ENCODE data around the gene ETV5. TPM values are rescaled to one million over a fixed set of nuclear protein-coding genes. Genes with fewer than 3 reads are reported as not detected.

The ETV5 gene
- polyA plus RNA-seq, 3 donors = 0.07 to 1.2 (median 0.88) TPM

DNA sequence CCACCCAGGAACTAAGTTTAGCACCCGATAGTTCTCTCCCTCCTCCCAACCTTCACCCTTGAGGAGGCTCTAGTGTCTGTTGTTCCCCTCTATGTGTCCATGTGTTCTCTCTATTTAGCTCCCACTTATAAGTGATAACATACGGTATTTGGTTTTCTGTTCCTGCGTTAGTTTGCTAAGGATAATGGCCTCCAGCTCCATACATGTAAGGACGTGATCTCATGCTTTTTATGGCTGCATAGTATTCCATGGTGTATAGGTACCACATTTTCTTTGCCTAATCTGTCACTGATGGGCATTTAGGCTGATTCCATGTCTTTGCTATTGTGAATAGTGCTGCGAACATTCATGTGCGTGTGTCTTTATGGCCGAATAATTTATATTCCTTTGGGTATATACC, 104.2 kb downstream of the ETV5 start:
- peaks cover 0 to 4% (median 0%) of the 10 kb centered on the region in 7 donors for H3K9me3 Mint-ChIP-seq
- no peak overlapping the region for H3K27ac Mint-ChIP-seq
- Histone ChIP-seq H3K9ac (ENCODE audit: insufficient read depth, low read length, poor library complexity, severe bottlenecking) (no peak overlapping the region), H3K4me3 (replicated peaks in 1 of 3; ENCODE audit: low read depth in 2 of 3, low read length in 3 of 3) (no peak overlapping the region), H3K36me3 (replicated peaks in 1 of 2; ENCODE audit: control insufficient read depth in 1 of 2, insufficient read depth in 2 of 2, low read length in 2 of 2) (no peaks in the 10 kb centered on the region), H3K4me2 (replicated peaks; ENCODE audit: extremely low read depth, low read length, poor library complexity, severe bottlenecking) (no peak overlapping the region), H3K9me3 (replicated peaks in 1 of 2; ENCODE audit: control insufficient read depth in 1 of 2, insufficient read depth in 1 of 2, low read length in 2 of 2) (no peaks in the 10 kb centered on the region), H3K4me1 (ENCODE audit: control insufficient read depth in 1 of 2, insufficient read depth in 2 of 2, low read length in 2 of 2) (no peaks in the 10 kb centered on the region), H3K27ac (ENCODE audit: low read depth in 1 of 2, low read length in 2 of 2) (no peak overlapping the region), H2AFZ (ENCODE audit: insufficient read depth, low read depth, low read length, poor library complexity, severe bottlenecking) (no peak overlapping the region), H4K20me1 (ENCODE audit: insufficient read depth, low read length) (no peaks in the 10 kb centered on the region), H3K79me2 (ENCODE audit: insufficient read depth, low read length) (no peaks in the 10 kb centered on the region), H3K27me3 (ENCODE audit: control insufficient read depth in 2 of 2, insufficient read depth in 2 of 2, low read length in 2 of 2) (peaks cover 0 to 9% of the 10 kb centered on the region in 2 donors)
- no peaks in the 10 kb centered on the region for H3K36me3 Mint-ChIP-seq
- peaks cover 1% of the 10 kb centered on the region for H3K4me1 Mint-ChIP-seq
- no peak for DNase-seq
- intact Hi-C loops (cut with micrococcal nuclease) = no loop called here
- H3K27me3 Mint-ChIP-seq (ENCODE audit: low read depth in 3 of 3) = peaks cover 8 to 20% (median 12%) of the 10 kb centered on the region in 3 donors
- TF ChIP-seq, protein P1, sequence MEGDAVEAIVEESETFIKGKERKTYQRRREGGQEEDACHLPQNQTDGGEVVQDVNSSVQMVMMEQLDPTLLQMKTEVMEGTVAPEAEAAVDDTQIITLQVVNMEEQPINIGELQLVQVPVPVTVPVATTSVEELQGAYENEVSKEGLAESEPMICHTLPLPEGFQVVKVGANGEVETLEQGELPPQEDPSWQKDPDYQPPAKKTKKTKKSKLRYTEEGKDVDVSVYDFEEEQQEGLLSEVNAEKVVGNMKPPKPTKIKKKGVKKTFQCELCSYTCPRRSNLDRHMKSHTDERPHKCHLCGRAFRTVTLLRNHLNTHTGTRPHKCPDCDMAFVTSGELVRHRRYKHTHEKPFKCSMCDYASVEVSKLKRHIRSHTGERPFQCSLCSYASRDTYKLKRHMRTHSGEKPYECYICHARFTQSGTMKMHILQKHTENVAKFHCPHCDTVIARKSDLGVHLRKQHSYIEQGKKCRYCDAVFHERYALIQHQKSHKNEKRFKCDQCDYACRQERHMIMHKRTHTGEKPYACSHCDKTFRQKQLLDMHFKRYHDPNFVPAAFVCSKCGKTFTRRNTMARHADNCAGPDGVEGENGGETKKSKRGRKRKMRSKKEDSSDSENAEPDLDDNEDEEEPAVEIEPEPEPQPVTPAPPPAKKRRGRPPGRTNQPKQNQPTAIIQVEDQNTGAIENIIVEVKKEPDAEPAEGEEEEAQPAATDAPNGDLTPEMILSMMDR (IDR thresholded peaks at IDR 0.05) = no peak
- 100% methylated on average over 2 of the region's 7 CpGs for WGBS (ENCODE audit: insufficient coverage)
- no peak overlapping the region for H3K4me3 Mint-ChIP-seq

DNA sequence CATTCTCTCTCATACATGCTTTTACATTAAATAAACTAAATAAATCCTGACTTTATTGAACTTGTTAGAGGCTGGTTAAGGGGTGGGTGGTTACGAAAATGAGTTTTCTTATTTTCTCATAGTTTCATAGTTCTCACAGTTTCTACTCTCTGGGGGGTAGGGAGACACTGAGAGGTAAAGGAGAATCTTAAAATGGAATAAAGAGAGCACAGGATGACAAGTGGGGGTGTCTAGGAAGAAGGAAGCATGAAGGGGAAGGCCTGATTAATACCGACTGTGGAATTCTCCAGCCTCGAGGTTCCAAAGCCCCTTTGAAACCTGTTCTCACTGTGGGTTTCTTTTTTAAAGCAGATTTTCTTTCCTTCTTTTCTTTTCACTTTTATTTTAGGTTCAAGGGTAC, 104.7 kb downstream of the ETV5 start:
- intact Hi-C loops (cut with micrococcal nuclease) = no loop called here
- peaks cover 1% of the 10 kb centered on the region for H3K4me1 Mint-ChIP-seq

More for the DNA sequence above, 104.7 kb downstream of the ETV5 start:
- H3K27me3 ChIP-seq (ENCODE audit: control insufficient read depth in 2 of 2, insufficient read depth in 2 of 2, low read length in 2 of 2) = peaks cover 0 to 9% of the 10 kb centered on the region in 2 donors
- H3K4me3 ChIP-seq (replicated peaks in 1 of 3; ENCODE audit: low read depth in 2 of 3, low read length in 3 of 3) = no peak overlapping the region
- Mint-ChIP-seq H3K36me3 (no peaks in the 10 kb centered on the region), H3K4me3 (no peak overlapping the region), H3K9me3 (peaks cover 0 to 4% (median 0%) of the 10 kb centered on the region in 7 donors), H3K27ac (no peak overlapping the region), H3K27me3 (ENCODE audit: low read depth in 3 of 3) (peaks cover 9 to 22% (median 15%) of the 10 kb centered on the region in 3 donors)
- H3K9me3 ChIP-seq (replicated peaks in 1 of 2; ENCODE audit: control insufficient read depth in 1 of 2, insufficient read depth in 1 of 2, low read length in 2 of 2) = no peaks in the 10 kb centered on the region
- no peaks in the 10 kb centered on the region for H3K36me3 ChIP-seq (replicated peaks in 1 of 2; ENCODE audit: control insufficient read depth in 1 of 2, insufficient read depth in 2 of 2, low read length in 2 of 2)
- TF ChIP-seq, protein P1 (IDR thresholded peaks at IDR 0.05) = no peak
- DNase-seq = no peak
- no peaks in the 10 kb centered on the region for H3K79me2 ChIP-seq (ENCODE audit: insufficient read depth, low read length)
- no peak overlapping the region for H3K27ac ChIP-seq (ENCODE audit: low read depth in 1 of 2, low read length in 2 of 2)
- H3K4me1 ChIP-seq (ENCODE audit: control insufficient read depth in 1 of 2, insufficient read depth in 2 of 2, low read length in 2 of 2) = no peaks in the 10 kb centered on the region
- no peak overlapping the region for H2AFZ ChIP-seq (ENCODE audit: insufficient read depth, low read depth, low read length, poor library complexity, severe bottlenecking)
- no peak overlapping the region for H3K9ac ChIP-seq (ENCODE audit: insufficient read depth, low read length, poor library complexity, severe bottlenecking)
- H3K4me2 ChIP-seq (replicated peaks; ENCODE audit: extremely low read depth, low read length, poor library complexity, severe bottlenecking) = no peak overlapping the region
- no CpG with 5 or more reads among the region's 3 CpGs for WGBS (ENCODE audit: insufficient coverage)
- H4K20me1 ChIP-seq (ENCODE audit: insufficient read depth, low read length) = no peaks in the 10 kb centered on the region

Data from CD14-positive monocyte (primary cell).